ENCODE measurements around the gene VGLL4. TPM values are rescaled to one million over a fixed set of nuclear protein-coding genes. Genes with fewer than 3 reads are reported as not detected.

VGLL4 gene
- total RNA-seq, 4 donors from 2014 or later = 79.3 to 144 (median 143) TPM

DNA sequence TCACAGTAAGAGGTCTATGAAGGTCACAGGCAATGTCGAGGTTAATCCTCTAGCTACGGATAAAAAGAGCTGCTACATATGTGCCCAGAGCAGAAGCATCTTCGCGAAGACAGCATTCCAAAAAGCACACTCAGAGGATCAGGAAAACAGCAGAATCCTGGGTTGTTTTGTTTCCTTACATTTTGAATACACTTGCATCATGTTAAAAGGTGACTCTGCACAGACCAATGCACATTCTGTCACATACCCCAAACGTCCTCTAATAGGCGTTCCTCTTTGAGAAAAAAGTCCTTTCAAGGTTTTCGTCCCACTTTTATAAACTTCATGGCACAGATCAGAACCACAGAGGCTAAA lies 52.7 kb downstream of the VGLL4 start:
- TF ChIP-seq, protein P1, sequence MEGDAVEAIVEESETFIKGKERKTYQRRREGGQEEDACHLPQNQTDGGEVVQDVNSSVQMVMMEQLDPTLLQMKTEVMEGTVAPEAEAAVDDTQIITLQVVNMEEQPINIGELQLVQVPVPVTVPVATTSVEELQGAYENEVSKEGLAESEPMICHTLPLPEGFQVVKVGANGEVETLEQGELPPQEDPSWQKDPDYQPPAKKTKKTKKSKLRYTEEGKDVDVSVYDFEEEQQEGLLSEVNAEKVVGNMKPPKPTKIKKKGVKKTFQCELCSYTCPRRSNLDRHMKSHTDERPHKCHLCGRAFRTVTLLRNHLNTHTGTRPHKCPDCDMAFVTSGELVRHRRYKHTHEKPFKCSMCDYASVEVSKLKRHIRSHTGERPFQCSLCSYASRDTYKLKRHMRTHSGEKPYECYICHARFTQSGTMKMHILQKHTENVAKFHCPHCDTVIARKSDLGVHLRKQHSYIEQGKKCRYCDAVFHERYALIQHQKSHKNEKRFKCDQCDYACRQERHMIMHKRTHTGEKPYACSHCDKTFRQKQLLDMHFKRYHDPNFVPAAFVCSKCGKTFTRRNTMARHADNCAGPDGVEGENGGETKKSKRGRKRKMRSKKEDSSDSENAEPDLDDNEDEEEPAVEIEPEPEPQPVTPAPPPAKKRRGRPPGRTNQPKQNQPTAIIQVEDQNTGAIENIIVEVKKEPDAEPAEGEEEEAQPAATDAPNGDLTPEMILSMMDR (IDR thresholded peaks at IDR 0.05) = no peak
- no peak for TF ChIP-seq POLR2A (IDR thresholded peaks at IDR 0.05)
- H3K4me3 ChIP-seq = no peak overlapping the region
- H3K27me3 ChIP-seq = no peaks in the 10 kb centered on the region
- no peak for DNase-seq
- H3K9me3 ChIP-seq = no peaks in the 10 kb centered on the region
- peak overlapping the region; percentile 88 to 92 for H3K27ac ChIP-seq
- intact Hi-C loops (cut with DNase I; ENCODE audit: low total_unique reads) = no loop called here
- H3K4me1 ChIP-seq = peaks cover 14 to 27% of the 10 kb centered on the region in 2 donors
- H3K36me3 ChIP-seq = no peaks in the 10 kb centered on the region

DNA sequence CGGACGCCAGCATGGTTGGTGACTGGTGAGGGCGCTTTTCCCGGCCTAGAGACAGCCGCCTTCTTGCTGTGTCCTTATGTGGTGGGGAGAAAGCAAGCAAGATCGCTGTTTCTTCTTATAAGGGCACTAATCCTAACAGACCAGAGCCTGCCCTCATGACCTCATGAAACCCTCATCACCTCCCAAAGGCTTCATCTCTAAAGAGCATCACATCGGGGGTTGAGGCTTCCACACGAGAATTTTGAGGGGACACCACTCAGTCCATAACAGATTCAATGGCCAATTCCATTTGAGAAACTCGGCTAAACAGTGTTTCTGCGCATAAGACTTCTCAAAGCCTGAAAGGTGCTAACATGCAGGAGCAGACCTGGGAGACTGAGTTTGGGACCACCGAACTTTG lies 54.0 kb downstream of the VGLL4 start:
- H3K27me3 ChIP-seq = no peaks in the 10 kb centered on the region
- H3K36me3 ChIP-seq = no peaks in the 10 kb centered on the region
- H3K4me1 ChIP-seq = peaks cover 13 to 27% of the 10 kb centered on the region in 2 donors
- H3K27ac ChIP-seq = peak overlapping the region; percentile 88 to 92
- TF ChIP-seq POLR2A (IDR thresholded peaks at IDR 0.05) = no peak
- TF ChIP-seq, protein P1 (IDR thresholded peaks at IDR 0.05) = no peak
- no peak overlapping the region for H3K4me3 ChIP-seq
- peak in 1 of 2 donors; percentile 9 for DNase-seq
- H3K9me3 ChIP-seq = no peaks in the 10 kb centered on the region
- intact Hi-C loops (cut with DNase I; ENCODE audit: low total_unique reads) = no loop called here

DNA sequence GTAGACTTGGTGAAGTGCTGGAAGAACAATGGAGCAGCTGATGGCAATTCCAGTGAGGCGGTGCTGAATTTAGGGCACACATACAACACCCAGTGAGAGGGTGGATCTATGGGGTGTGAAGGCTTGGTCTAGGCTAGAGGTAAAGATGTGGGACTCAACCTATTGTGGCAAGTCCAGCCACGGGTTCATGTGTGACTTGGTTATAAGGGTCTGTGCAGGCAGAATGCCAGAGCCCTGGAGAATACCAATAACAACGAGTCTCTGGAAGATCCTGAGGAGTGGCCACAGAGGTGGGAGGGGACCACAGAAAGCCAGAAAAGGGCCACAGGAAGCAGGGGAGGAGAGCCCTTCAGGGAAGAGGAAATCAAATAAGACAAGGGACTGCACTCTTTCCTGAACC lies 55.0 kb downstream of the VGLL4 start:
- no peak overlapping the region for H3K4me3 ChIP-seq
- intact Hi-C loops (cut with DNase I; ENCODE audit: low total_unique reads) = no loop called here
- TF ChIP-seq, protein P1 (IDR thresholded peaks at IDR 0.05) = no peak
- no peak for TF ChIP-seq POLR2A (IDR thresholded peaks at IDR 0.05)
- peaks cover 13 to 27% of the 10 kb centered on the region in 2 donors for H3K4me1 ChIP-seq
- H3K9me3 ChIP-seq = no peaks in the 10 kb centered on the region
- peak overlapping the region in 1 of 2 donors; percentile 88 for H3K27ac ChIP-seq
- H3K36me3 ChIP-seq = no peaks in the 10 kb centered on the region
- DNase-seq = peak in 1 of 2 donors; percentile 26
- H3K27me3 ChIP-seq = no peaks in the 10 kb centered on the region

DNA sequence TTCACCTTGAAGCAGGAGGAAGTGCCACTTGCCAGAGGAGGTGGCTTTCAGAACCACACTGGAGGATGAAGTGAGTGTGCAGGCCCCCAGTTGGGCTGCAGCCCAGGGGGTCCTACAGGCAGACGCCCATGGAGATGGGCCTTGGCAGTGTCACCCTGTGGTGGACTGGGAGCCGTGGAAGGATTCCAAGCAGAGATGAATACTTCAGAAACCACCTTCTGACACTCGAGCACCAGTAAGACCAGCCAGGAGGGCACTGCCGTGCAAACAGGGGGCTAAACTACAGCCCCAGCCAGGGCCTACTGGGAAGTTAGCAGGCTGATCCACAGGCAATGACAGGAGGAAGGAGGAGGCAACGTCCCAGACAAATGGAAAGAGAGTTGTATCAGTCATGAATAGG lies 55.4 kb downstream of the VGLL4 start:
- peak; percentile 13 to 17 for DNase-seq
- H3K4me1 ChIP-seq = peaks cover 13 to 27% of the 10 kb centered on the region in 2 donors
- intact Hi-C loops (cut with DNase I; ENCODE audit: low total_unique reads) = no loop called here

DNA sequence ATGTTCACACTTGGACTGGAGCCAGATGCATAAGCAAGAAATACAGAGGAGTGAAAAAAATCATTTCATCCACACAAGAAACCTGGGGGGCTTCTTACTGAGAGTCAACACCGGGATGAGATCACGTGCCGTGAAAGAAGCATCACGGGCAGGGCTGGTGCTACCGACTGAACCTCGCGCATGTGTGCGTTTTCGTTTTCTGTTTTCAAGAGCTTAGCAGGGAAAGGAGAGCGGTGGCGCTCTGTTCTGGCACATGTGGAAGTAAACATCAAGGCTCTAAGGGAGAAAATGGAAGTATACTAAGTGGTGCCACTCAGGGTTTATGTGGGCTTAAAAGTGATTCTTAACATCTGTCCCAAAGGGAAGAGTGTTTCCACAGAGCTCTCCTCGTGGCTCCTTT lies 55.9 kb downstream of the VGLL4 start:
- Histone ChIP-seq H3K4me3 (no peak overlapping the region), H3K36me3 (no peaks in the 10 kb centered on the region), H3K27me3 (no peaks in the 10 kb centered on the region), H3K27ac (peak overlapping the region; percentile 5 to 15), H3K4me1 (peaks cover 13 to 22% of the 10 kb centered on the region in 2 donors), H3K9me3 (no peaks in the 10 kb centered on the region)
- peak in 1 of 2 donors; percentile 17 for DNase-seq
- intact Hi-C loops (cut with DNase I; ENCODE audit: low total_unique reads) = no loop called here
- no peak for TF ChIP-seq POLR2A (IDR thresholded peaks at IDR 0.05)
- TF ChIP-seq, protein P1 (IDR thresholded peaks at IDR 0.05) = no peak

More for the DNA sequence above, 55.4 kb downstream of the VGLL4 start:
- Histone ChIP-seq H3K36me3 (no peaks in the 10 kb centered on the region), H3K27ac (peak overlapping the region; percentile 5 to 15), H3K27me3 (no peaks in the 10 kb centered on the region), H3K9me3 (no peaks in the 10 kb centered on the region), H3K4me3 (no peak overlapping the region)
- TF ChIP-seq, protein P1 (IDR thresholded peaks at IDR 0.05) = no peak
- no peak for TF ChIP-seq POLR2A (IDR thresholded peaks at IDR 0.05)
